IMR-90 (cell line): ENCODE results near the gene ROBO4. TPM values are rescaled to one million over a fixed set of nuclear protein-coding genes. Genes with fewer than 3 reads are reported as not detected.

Experiments used
- ATAC-seq: fragments of 200-7000 bp; cut with Tn5 transposase; 2 replicates; pipeline ENCODE4 v1.9.1; 2020; ENCODE audit warnings: low read depth, mild to moderate bottlenecking, moderate library complexity
- BruUV-seq: library from RNA; stranded (reverse); fragments of 400-500 nt; replicated peaks from 2 replicates; lab custom pipeline; 2021; lab: Mats Ljungman, UMichigan
- CTCF ChIA-PET: fragments of 300-600 bp; formaldehyde crosslinking; extraction: SDS; loops from one replicate; lab custom pipeline; 2021; ENCODE audit warnings: antibody characterized with exemption; lab: Yijun Ruan, JAX
- POLR2A ChIA-PET: fragments of 300-600 bp; sonication (Branson Sonifier 250); formaldehyde crosslinking; loops from one replicate; lab custom pipeline; 2022; ENCODE audit warnings: antibody characterized with exemption; ENCODE audit not compliant: unreplicated experiment; lab: Charles Lee
- DNase-seq: peaks from one replicate; pipeline ENCODE4 v3.0.0; 2013
- H2AFZ ChIP-seq: replicated peaks from 2 replicates; pipeline ENCODE3; 2013; ENCODE audit warnings: low read length, mild to moderate bottlenecking; ENCODE audit not compliant: poor library complexity
- H2AK5ac ChIP-seq: 2 replicates; pipeline ENCODE4 v1.6.1; 2013; ENCODE audit warnings: low read depth, low read length, inconsistent platforms
- H2AK9ac ChIP-seq: replicated peaks from 2 replicates; pipeline ENCODE3; 2013; ENCODE audit warnings: mild to moderate bottlenecking, low read depth, low read length, moderate library complexity; ENCODE audit not compliant: poor library complexity
- H2BK120ac ChIP-seq: 2 replicates; pipeline ENCODE4 v1.6.1; 2013; ENCODE audit warnings: low read depth, low read length, inconsistent platforms
- H2BK15ac ChIP-seq: 3 replicates; pipeline ENCODE4 v1.6.1; 2013; ENCODE audit warnings: low read depth, low read length, inconsistent platforms
- H2BK20ac ChIP-seq: 2 replicates; pipeline ENCODE4 v1.6.1; 2013; ENCODE audit warnings: low read depth, mild to moderate bottlenecking, inconsistent platforms, low read length, moderate library complexity
- H2BK5ac ChIP-seq: 2 replicates; pipeline ENCODE4 v1.6.1; 2013; ENCODE audit warnings: mild to moderate bottlenecking, low read depth, low read length, inconsistent platforms; ENCODE audit not compliant: poor library complexity, severe bottlenecking
- H3K14ac ChIP-seq: replicated peaks from 2 replicates; pipeline ENCODE4 v1.6.1; 2013; ENCODE audit warnings: low read depth, low read length, inconsistent platforms
- H3K18ac ChIP-seq: 2 replicates; pipeline ENCODE4 v1.6.1; 2013; ENCODE audit warnings: low read depth, low read length, control low read depth
- H3K23ac ChIP-seq: 2 replicates; pipeline ENCODE4 v1.6.1; 2013; ENCODE audit warnings: low read depth, low read length, inconsistent platforms
- H3K27ac ChIP-seq: 2 replicates; pipeline ENCODE4 v1.5.1; 2013; ENCODE audit warnings: mild to moderate bottlenecking, control low read depth, low read length; ENCODE audit not compliant: insufficient read depth
- H3K27me3 ChIP-seq: 2 replicates; pipeline ENCODE4 v1.6.1; 2013; ENCODE audit warnings: low read length; ENCODE audit not compliant: control insufficient read depth, insufficient read depth
- H3K36me3 ChIP-seq: 2 replicates; pipeline ENCODE4 v1.6.1; 2013; ENCODE audit warnings: low read length, mixed read lengths; ENCODE audit not compliant: control insufficient read depth, insufficient read depth
- H3K4ac ChIP-seq: 2 replicates; pipeline ENCODE4 v1.6.1; 2013; ENCODE audit warnings: low read depth, low read length, inconsistent platforms
- H3K4me1 ChIP-seq: 2 replicates; pipeline ENCODE4 v1.6.1; 2013; ENCODE audit warnings: low read length, mixed read lengths; ENCODE audit not compliant: control insufficient read depth, insufficient read depth
- H3K4me2 ChIP-seq: 2 replicates; pipeline ENCODE4 v1.6.1; 2013; ENCODE audit warnings: low read depth, mild to moderate bottlenecking, control low read depth, low read length, moderate library complexity
- H3K4me3 ChIP-seq: 2 replicates; pipeline ENCODE4 v1.5.1; 2013; ENCODE audit warnings: low read depth, mild to moderate bottlenecking, control low read depth, low read length, moderate library complexity; ENCODE audit not compliant: insufficient read depth
- H3K56ac ChIP-seq: 2 replicates; pipeline ENCODE4 v1.6.1; 2013; ENCODE audit warnings: low read length, inconsistent platforms; ENCODE audit not compliant: insufficient read depth; ENCODE audit errors: extremely low read depth
- H3K79me1 ChIP-seq, 2 experiments: 2 replicates each; pipeline ENCODE4 v1.6.1; 2013; ENCODE audit warnings: low read length in 2 of 2, inconsistent platforms in 1 of 2, low read depth in 1 of 2
- H3K9ac ChIP-seq: 2 replicates; pipeline ENCODE4 v1.6.1; 2013; ENCODE audit warnings: low read depth, low read length, control low read depth
- H3K9me1 ChIP-seq: 2 replicates; pipeline ENCODE4 v1.6.1; 2013; ENCODE audit warnings: low read length, inconsistent platforms; ENCODE audit not compliant: insufficient read depth
- H3K9me3 ChIP-seq: 2 replicates; pipeline ENCODE4 v1.6.1; 2013; ENCODE audit warnings: low read length; ENCODE audit not compliant: control insufficient read depth, insufficient read depth
- H4K20me1 ChIP-seq: 2 replicates; pipeline ENCODE4 v1.6.1; 2013; ENCODE audit warnings: low read length, inconsistent platforms; ENCODE audit not compliant: insufficient read depth
- H4K5ac ChIP-seq: 2 replicates; pipeline ENCODE4 v1.6.1; 2013; ENCODE audit warnings: mild to moderate bottlenecking, low read depth, low read length, control low read depth
- H4K8ac ChIP-seq, 2 experiments: 2 replicates each; pipeline ENCODE4 v1.6.1; 2013; ENCODE audit warnings: low read depth in 2 of 2, low read length in 2 of 2, control low read depth in 1 of 2, inconsistent platforms in 1 of 2
- H4K91ac ChIP-seq: 2 replicates; pipeline ENCODE4 v1.6.1; 2013; ENCODE audit warnings: low read depth, low read length, inconsistent platforms; ENCODE audit not compliant: insufficient read depth
- BHLHE40 ChIP-seq: fragments of 150-350 bp; IDR thresholded peaks from 2 replicates; pipeline ENCODE4 v1.6.1; 2016; ENCODE audit warnings: mild to moderate bottlenecking, low read depth, low read length
- CEBPB ChIP-seq: IDR thresholded peaks from 2 replicates; pipeline ENCODE4 v1.6.1; 2012; ENCODE audit warnings: low read depth, low read length, improper control_type of control experiment
- CHD1 ChIP-seq: IDR thresholded peaks from 2 replicates; pipeline ENCODE4 v1.6.1; 2012; ENCODE audit warnings: low read depth, low read length, improper control_type of control experiment
- FOS ChIP-seq: fragments of 150-350 bp; IDR thresholded peaks from 2 replicates; pipeline ENCODE4 v1.6.1; 2016; ENCODE audit warnings: low read depth, low read length
- MAFK ChIP-seq: IDR thresholded peaks from 2 replicates; pipeline ENCODE4 v1.6.1; 2012; ENCODE audit warnings: low read depth, low read length, improper control_type of control experiment
- MAZ ChIP-seq: IDR thresholded peaks from 2 replicates; pipeline ENCODE4 v1.6.1; 2012; ENCODE audit warnings: low read depth, mild to moderate bottlenecking, low read length, improper control_type of control experiment, moderate library complexity, borderline replicate concordance
- MXI1 ChIP-seq: IDR thresholded peaks from 2 replicates; pipeline ENCODE4 v1.6.1; 2012; ENCODE audit warnings: low read depth, mild to moderate bottlenecking, low read length, moderate library complexity, borderline replicate concordance
- NFE2L2 ChIP-seq: fragments of 150-350 bp; IDR thresholded peaks from 2 replicates; pipeline ENCODE4 v1.6.1; 2016; ENCODE audit warnings: low read depth, mild to moderate bottlenecking, low read length
- RAD21 ChIP-seq: IDR thresholded peaks from 2 replicates; pipeline ENCODE4 v1.6.1; 2012; ENCODE audit warnings: low read length, improper control_type of control experiment
- RCOR1 ChIP-seq: IDR thresholded peaks from 2 replicates; pipeline ENCODE4 v1.6.1; 2012; ENCODE audit warnings: mild to moderate bottlenecking, low read length, improper control_type of control experiment; ENCODE audit not compliant: insufficient replicate concordance
- RFX5 ChIP-seq: IDR thresholded peaks from 2 replicates; pipeline ENCODE4 v1.8.0; 2012; ENCODE audit warnings: low read depth, mild to moderate bottlenecking, low read length, moderate library complexity
- SMC3 ChIP-seq: fragments of 150-350 bp; IDR thresholded peaks from 2 replicates; pipeline ENCODE4 v1.6.1; 2016; ENCODE audit warnings: low read depth, mild to moderate bottlenecking, antibody characterized with exemption, low read length, moderate library complexity
- WGBS, 2 experiments: methylation state at CpG; one replicate each; pipeline versions ENCODE4 v1.1.5 to v1.1.7; 2013; ENCODE audit warnings: missing lambda C conversion rate in 2 of 2; ENCODE audit not compliant: insufficient read length in 1 of 2; ENCODE audit errors: extremely low coverage in 2 of 2; 5-methylcytosine and 5-hydroxymethylcytosine counted together
- dilution Hi-C: fragments of 300-500 bp; cut with HindIII; formaldehyde crosslinking; loops from one replicate; pipeline ENCODE4 v1.14.3; 2018; ENCODE audit warnings: low sequenced_read_pairs; ENCODE audit not compliant: unreplicated experiment
- in situ Hi-C: fragments of 300-500 bp; cut with MboI; formaldehyde crosslinking; loops from 3 replicates; pipeline ENCODE4 v1.14.3; 2019; ENCODE audit warnings: low sequenced_read_pairs, inconsistent platforms, mixed read lengths
- intact Hi-C: fragments of 100-400 bp; cut with micrococcal nuclease; formaldehyde crosslinking; loops from 2 replicates; pipeline ENCODE4 v1.10.0; 2022
- polyA plus RNA-seq, 3 experiments: library from polyadenylated mRNA; depleted of rRNA; stranded (reverse); fragments of >200 nt; gene quantifications; 2 replicates each; pipeline ENCODE4 v1.2.3, GENCODE V29; 2012; ENCODE audit warnings: low replicate concordance in 1 of 3
- total RNA-seq: library from RNA; depleted of rRNA; stranded (reverse); fragments of >200 nt; gene quantifications from 2 replicates; pipeline ENCODE4 v1.2.3, GENCODE V29; 2012
- TF ChIP-seq, protein P1 (sequence below): conservative IDR thresholded peaks from 2 replicates; pipeline ENCODE4 v1.5.1; 2012; ENCODE audit warnings: mild to moderate bottlenecking, low read depth, low read length, improper control_type of control experiment
- TF ChIP-seq, protein P2 (sequence below): fragments of 150-350 bp; IDR thresholded peaks from 2 replicates; pipeline ENCODE4 v1.6.1; 2017; ENCODE audit warnings: mild to moderate bottlenecking, antibody characterized with exemption, low read length, low read depth

ROBO4 gene
- total and polyA plus RNA-seq, 2 of the 4 experiments (the other 2 are of a cell fraction): 0.72 to 0.82 TPM

DNA sequence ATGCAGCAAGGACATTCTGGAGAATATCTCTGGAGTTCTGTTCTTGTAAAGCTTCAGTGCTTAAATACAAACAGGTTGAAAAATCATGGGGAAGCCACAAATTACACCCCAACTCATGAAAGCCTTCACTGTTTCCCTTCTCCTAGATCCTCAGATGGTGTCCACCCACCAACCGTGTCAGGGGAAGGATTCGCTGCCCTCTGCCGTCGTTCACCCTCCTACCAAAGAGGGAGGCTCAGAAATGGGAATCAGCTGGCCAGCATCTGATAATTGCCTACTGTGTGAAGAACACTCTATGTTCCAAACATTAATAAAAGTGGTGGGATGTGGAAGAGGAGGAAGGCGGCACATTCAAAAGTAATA lies 45.6 kb upstream of the ROBO4 start:
- no peak overlapping the region for H3K9ac ChIP-seq
- no peak overlapping the region for H3K14ac ChIP-seq
- no peaks in the 10 kb centered on the region for H3K36me3 ChIP-seq
- H2AK9ac ChIP-seq: no peak overlapping the region
- no peak overlapping the region for H3K18ac ChIP-seq
- H3K4me3 ChIP-seq: no peak overlapping the region
- ATAC-seq (no peak), DNase-seq (no peak)
- no CpG with 5 or more reads among the region's 5 CpGs for WGBS, 2 experiments
- H3K79me1 ChIP-seq: no peaks in the 10 kb centered on the region
- TF ChIP-seq CHD1: no peak
- TF ChIP-seq, protein P1, sequence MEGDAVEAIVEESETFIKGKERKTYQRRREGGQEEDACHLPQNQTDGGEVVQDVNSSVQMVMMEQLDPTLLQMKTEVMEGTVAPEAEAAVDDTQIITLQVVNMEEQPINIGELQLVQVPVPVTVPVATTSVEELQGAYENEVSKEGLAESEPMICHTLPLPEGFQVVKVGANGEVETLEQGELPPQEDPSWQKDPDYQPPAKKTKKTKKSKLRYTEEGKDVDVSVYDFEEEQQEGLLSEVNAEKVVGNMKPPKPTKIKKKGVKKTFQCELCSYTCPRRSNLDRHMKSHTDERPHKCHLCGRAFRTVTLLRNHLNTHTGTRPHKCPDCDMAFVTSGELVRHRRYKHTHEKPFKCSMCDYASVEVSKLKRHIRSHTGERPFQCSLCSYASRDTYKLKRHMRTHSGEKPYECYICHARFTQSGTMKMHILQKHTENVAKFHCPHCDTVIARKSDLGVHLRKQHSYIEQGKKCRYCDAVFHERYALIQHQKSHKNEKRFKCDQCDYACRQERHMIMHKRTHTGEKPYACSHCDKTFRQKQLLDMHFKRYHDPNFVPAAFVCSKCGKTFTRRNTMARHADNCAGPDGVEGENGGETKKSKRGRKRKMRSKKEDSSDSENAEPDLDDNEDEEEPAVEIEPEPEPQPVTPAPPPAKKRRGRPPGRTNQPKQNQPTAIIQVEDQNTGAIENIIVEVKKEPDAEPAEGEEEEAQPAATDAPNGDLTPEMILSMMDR: no peak
- TF ChIP-seq CEBPB: no peak
- no peak for TF ChIP-seq RAD21
- no peak for TF ChIP-seq RCOR1
- no peak for TF ChIP-seq FOS
- no peak for TF ChIP-seq MXI1
- TF ChIP-seq RFX5: no peak
- TF ChIP-seq NFE2L2: no peak
- no peak for TF ChIP-seq SMC3
- TF ChIP-seq MAFK: no peak
- TF ChIP-seq, protein P2, sequence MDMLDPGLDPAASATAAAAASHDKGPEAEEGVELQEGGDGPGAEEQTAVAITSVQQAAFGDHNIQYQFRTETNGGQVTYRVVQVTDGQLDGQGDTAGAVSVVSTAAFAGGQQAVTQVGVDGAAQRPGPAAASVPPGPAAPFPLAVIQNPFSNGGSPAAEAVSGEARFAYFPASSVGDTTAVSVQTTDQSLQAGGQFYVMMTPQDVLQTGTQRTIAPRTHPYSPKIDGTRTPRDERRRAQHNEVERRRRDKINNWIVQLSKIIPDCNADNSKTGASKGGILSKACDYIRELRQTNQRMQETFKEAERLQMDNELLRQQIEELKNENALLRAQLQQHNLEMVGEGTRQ: no peak
- no peak for TF ChIP-seq MAZ
- TF ChIP-seq BHLHE40: no peak
- no peaks in the 10 kb centered on the region for H3K9me1 ChIP-seq
- no peaks in the 10 kb centered on the region for H4K20me1 ChIP-seq
- H2BK120ac ChIP-seq: no peak overlapping the region
- dilution Hi-C loops: no loop called here
- H3K56ac ChIP-seq: no peak overlapping the region
- ChIA-PET CTCF (interaction anchor here (0.8 to 1.5 kb wide), 2 partner anchors 8 to 185 kb away, joined by 3 to 5 read pairs; no protein-coding TSS in a partner anchor), POLR2A (interaction anchor here (0.8 kb wide), 1 partner anchor 8 kb away, joined by 3 read pairs; no protein-coding TSS in a partner anchor)
- no peak overlapping the region for H2AFZ ChIP-seq
- no peak overlapping the region for H2BK15ac ChIP-seq
- H3K9me3 ChIP-seq: no peaks in the 10 kb centered on the region
- H3K4ac ChIP-seq: no peak overlapping the region
- no peak overlapping the region for H2BK5ac ChIP-seq
- no peak overlapping the region for H2BK20ac ChIP-seq
- BruUV-seq: no TSS peak
- no peak overlapping the region for H4K91ac ChIP-seq
- intact Hi-C loops: no loop called here
- no peak overlapping the region for H3K27ac ChIP-seq
- H3K4me1 ChIP-seq: peaks cover 2% of the 10 kb centered on the region; the same call in 1 of the 2 replicates
- no peak overlapping the region for H3K23ac ChIP-seq
- no peaks in the 10 kb centered on the region for H3K27me3 ChIP-seq
- H3K4me2 ChIP-seq: no peak overlapping the region
- in situ Hi-C loops: no loop called here
- no peak overlapping the region for H2AK5ac ChIP-seq
- no peak overlapping the region for H4K5ac ChIP-seq
- H4K8ac ChIP-seq: 0 out of 4 replicates have a peak overlapping the region, but pooled peaks of 1 of the 2 experiments have one; percentile 4
